ENCODE data around the gene RHCG. TPM values are rescaled to one million over a fixed set of nuclear protein-coding genes. Genes with fewer than 3 reads are reported as not detected.

The RHCG gene
- total RNA-seq: 0.12 TPM in 1 of 2 replicates, not detected in the other

GRCh38 chr15:89496155-89497098 is at the start of gene RHCG:
Gene RHCG (minus strand): TSS chr15:89496583. CDS start chr15:89496544, 39 bp downstream.

Other genes with a start within 250 kb of the RHCG start
- 45.5 and 53.0 TPM in 2 replicates for gene POLG, start 161.8 kb downstream of the RHCG start, total RNA-seq
- gene TICRR, start 78.9 kb upstream of the RHCG start, total RNA-seq: 0.34 and 0.93 TPM in 2 replicates
- gene KIF7, start 158.9 kb upstream of the RHCG start, total RNA-seq: 13.8 and 14.1 TPM in 2 replicates
- gene PLIN1, start 182.8 kb upstream of the RHCG start, total RNA-seq: 0.26 and 1.2 TPM in 2 replicates
- 3.6 and 5.1 TPM in 2 replicates for gene PEX11A, start 194.2 kb upstream of the RHCG start, total RNA-seq
- not detected in 2 replicates for gene WDR93, start 194.2 kb upstream of the RHCG start, total RNA-seq